T-helper 17 cell (primary cell): ENCODE results near the gene RBM4. TPM values are rescaled to one million over a fixed set of nuclear protein-coding genes. Genes with fewer than 3 reads are reported as not detected.
A peak's percentile ranks its signal among the peaks of the same experiment; 100 is the strongest.
"Not testable (repeated sequence)": the region's sequence is repeated elsewhere in the genome, so short reads cannot be mapped to it uniquely, and the experiment has no call there.

Source experiments
- ATAC-seq: fragments of 150-1000 bp; cut with Tn5 transposase; 2 replicates; pipeline ENCODE4 v1.10.0; 2021; ENCODE audit warnings: mild to moderate bottlenecking, moderate library complexity
- DNase-seq, 3 donors: peaks; one replicate each; pipeline versions ENCODE4 v3.0.0 to v3.0.0-alpha.2; 2020 to 2021
- H3K9me3 ChIP-seq: one replicate; pipeline ENCODE4 v1.7.0; 2013; ENCODE audit warnings: low read length, mild to moderate bottlenecking; ENCODE audit not compliant: control insufficient read depth, poor library complexity, severe bottlenecking
- H3K27ac Mint-ChIP-seq: one replicate; pipeline ENCODE4 v1.8.0; 2022; ENCODE audit warnings: mild to moderate bottlenecking, moderate library complexity, mixed read lengths
- H3K27me3 Mint-ChIP-seq: one replicate; pipeline ENCODE4 v1.8.0; 2022; ENCODE audit warnings: mixed read lengths
- H3K36me3 Mint-ChIP-seq: one replicate; pipeline ENCODE4 v1.8.0; 2022; ENCODE audit warnings: low read depth, mixed read lengths
- H3K4me1 Mint-ChIP-seq: one replicate; pipeline ENCODE4 v1.8.0; 2022; ENCODE audit warnings: mild to moderate bottlenecking, mixed read lengths
- H3K4me3 Mint-ChIP-seq: one replicate; pipeline ENCODE4 v1.8.0; 2022; ENCODE audit warnings: mild to moderate bottlenecking, moderate library complexity, mixed read lengths
- total RNA-seq, 4 donors: library from RNA in 2 of 4; stranded (reverse) in 2 of 4; gene quantifications; one replicate each; pipeline ENCODE4 v1.2.3 and lab custom pipeline; 2022 to 2026

Gene RBM4
- total RNA-seq, 2 donors from 2014 or later: 205 to 261 TPM

DNA sequence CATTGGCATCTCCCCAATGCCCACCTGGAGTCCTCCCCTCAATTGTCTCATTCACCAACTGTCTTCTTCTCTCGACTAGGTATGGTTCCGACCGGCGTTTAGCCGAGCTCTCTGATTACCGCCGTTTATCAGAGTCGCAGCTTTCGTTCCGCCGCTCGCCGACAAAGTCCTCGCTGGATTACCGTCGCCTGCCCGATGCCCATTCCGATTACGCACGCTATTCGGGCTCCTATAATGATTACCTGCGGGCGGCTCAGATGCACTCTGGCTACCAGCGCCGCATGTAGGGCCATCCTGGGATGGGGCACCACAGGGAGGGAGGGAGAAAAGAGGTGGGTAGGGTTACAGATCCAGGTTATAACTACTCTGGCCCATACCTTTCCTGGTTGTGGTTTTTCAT is 12.1 kb upstream of the RBM4 start:
- DNase-seq (no peak), ATAC-seq (no peak)
- peaks cover 58% of the 10 kb centered on the region for H3K4me1 Mint-ChIP-seq
- no peaks in the 10 kb centered on the region for H3K9me3 ChIP-seq
- no peaks in the 10 kb centered on the region for H3K27me3 Mint-ChIP-seq
- peak overlapping the region; percentile 91 for H3K27ac Mint-ChIP-seq
- peak overlapping the region; percentile 76 for H3K4me3 Mint-ChIP-seq
- H3K36me3 Mint-ChIP-seq: peaks cover 14% of the 10 kb centered on the region

DNA sequence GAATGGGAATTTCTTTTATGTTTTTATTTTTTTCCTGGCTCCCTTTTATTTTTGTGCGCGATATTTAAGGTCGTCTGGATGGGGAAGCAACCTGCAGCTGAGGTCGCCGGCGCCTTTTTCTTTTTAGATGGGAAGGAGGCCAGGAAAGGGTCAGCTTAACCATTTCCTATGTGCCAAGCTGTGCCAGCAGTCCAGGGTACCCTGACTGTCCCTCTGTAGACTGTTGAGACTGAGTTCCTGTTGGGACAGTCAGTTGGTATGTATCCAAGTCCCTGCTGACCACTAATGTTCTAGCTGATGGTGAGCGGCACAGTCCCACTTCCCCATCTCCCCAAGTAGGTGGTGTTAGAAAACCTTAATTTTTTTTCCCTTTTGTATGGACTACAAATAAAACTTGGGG is 11.6 kb upstream of the RBM4 start:
- no peak for DNase-seq
- ATAC-seq: no peak
- H3K4me1 Mint-ChIP-seq: peaks cover 55% of the 10 kb centered on the region
- H3K9me3 ChIP-seq: no peaks in the 10 kb centered on the region
- peaks cover 14% of the 10 kb centered on the region for H3K36me3 Mint-ChIP-seq
- H3K27ac Mint-ChIP-seq: peak overlapping the region; percentile 91
- no peaks in the 10 kb centered on the region for H3K27me3 Mint-ChIP-seq
- peak overlapping the region; percentile 12 for H3K4me3 Mint-ChIP-seq

DNA sequence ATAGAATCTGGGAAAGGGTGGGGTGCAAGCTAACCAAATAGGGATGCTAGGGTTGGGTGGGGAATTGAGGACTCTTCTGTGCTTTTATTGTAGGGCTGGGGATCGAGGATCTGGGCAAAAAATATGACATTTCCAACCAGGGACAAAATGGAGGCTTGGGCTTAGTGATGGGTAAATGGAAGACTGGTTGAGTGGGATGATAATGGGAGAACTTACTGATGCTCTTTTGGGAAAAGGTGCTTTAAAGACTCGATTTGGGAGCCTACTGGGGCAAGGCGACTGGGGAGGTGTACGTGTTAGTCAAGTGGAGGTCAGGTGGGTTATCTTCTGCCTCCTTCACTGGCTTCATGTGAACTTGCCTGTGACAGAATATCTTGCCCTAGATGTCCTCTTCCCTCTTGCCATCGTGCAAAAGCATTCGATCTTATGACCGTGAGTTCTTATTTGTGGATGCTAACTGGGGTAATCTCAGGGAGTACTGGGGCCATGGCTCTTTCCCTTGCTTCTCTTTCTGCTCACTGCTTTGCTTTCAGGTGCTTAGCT is 10.4 kb upstream of the RBM4 start:
- no peaks in the 10 kb centered on the region for H3K9me3 ChIP-seq
- no peaks in the 10 kb centered on the region for H3K27me3 Mint-ChIP-seq
- ATAC-seq (no peak), DNase-seq (no peak)
- H3K4me1 Mint-ChIP-seq: peaks cover 48% of the 10 kb centered on the region
- H3K36me3 Mint-ChIP-seq: peaks cover 16% of the 10 kb centered on the region
- peak overlapping the region; percentile 65 for H3K4me3 Mint-ChIP-seq
- peak overlapping the region; percentile 91 for H3K27ac Mint-ChIP-seq

DNA sequence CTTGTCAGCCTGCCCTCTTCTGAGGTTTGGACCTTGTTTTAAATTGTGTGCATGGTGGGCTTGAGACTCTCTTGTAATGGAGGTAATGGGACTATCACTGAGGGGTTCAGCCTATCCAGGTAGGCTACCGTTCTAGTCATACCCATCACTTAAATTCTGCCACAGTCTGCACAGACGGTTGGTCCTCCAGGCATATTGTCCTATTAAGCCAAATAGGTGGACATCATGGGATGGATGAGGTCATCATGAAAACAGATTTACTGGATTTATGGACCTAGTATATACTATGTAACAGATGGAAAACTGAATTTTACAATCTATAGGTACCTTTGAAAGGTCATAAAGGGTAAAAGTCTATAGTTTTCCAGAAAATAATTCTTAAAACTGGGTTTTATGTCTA is 9.1 kb upstream of the RBM4 start:
- Mint-ChIP-seq H3K4me3 (no peak overlapping the region), H3K4me1 (peaks cover 40% of the 10 kb centered on the region), H3K27ac (peak overlapping the region; percentile 91), H3K36me3 (peaks cover 13% of the 10 kb centered on the region), H3K27me3 (no peaks in the 10 kb centered on the region)
- DNase-seq: no peak
- no peaks in the 10 kb centered on the region for H3K9me3 ChIP-seq
- ATAC-seq: no peak

DNA sequence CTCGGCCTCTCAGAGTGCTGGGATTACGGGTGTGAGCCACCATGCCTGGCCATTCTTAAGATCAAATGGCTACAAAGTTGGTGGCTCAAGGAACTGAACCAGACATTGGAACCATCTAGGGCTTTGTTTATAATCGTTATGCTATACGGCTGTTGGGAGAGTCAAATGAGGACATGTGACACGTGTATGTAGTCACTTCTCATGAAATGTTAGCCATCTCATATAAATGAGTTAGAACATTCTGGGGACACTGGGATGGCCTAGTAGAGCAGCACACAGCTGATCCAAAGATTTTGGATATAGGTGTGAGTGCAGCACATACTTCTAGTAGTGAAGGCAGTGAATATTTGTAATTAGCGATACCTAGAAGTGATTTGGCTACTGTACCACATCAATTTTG is 6.6 kb upstream of the RBM4 start:
- DNase-seq: no peak
- peak overlapping the region; percentile 36 for H3K4me3 Mint-ChIP-seq
- H3K27ac Mint-ChIP-seq: peak overlapping the region; percentile 75
- peaks cover 13% of the 10 kb centered on the region for H3K36me3 Mint-ChIP-seq
- no peak for ATAC-seq
- no peaks in the 10 kb centered on the region for H3K27me3 Mint-ChIP-seq
- H3K4me1 Mint-ChIP-seq: peaks cover 35% of the 10 kb centered on the region
- no peaks in the 10 kb centered on the region for H3K9me3 ChIP-seq

DNA sequence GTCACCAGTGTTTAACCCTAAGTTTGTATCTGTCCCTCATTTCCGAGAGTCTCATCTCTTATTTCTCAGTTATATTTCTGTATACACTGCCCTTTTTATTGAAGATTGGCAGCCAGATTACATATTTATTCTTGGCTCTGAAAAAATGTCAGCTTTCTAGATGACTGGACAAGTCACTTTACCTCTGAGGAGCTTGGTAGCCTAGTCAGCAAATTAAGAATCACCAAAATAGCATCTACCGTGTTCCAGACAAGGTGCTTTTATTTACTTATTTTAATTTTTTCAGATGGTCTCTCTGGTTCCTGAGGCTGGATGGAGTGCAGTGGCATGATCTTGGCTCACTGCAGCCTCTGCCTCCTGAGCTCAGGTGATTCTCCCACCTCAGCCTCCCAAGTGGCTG is 5.6 kb upstream of the RBM4 start:
- DNase-seq (no peak), ATAC-seq (no peak)
- Mint-ChIP-seq H3K4me3 (no peak overlapping the region), H3K27ac (no peak overlapping the region), H3K4me1 (peaks cover 38% of the 10 kb centered on the region), H3K36me3 (peaks cover 13% of the 10 kb centered on the region), H3K27me3 (no peaks in the 10 kb centered on the region)
- H3K9me3 ChIP-seq: no peaks in the 10 kb centered on the region

DNA sequence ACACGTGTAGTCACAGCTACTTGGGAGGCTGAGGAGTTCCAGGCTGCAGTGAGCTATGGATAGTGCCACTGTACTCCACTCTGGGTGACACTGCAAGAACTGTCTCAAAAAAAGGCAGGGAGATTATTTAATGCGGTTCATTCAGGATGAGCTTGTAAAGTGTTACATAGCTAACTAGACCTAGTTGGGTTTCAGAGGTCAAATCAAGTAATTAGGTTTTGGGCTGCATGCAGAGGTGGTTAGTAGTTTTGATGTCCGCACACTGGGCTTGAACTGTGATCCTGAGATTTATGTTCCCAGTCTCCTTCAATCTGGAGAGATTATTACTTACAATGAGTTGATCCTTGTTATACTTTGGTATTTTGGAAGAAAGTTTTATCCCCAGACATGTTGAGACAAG is 2.1 kb upstream of the RBM4 start:
- no peak overlapping the region for H3K4me3 Mint-ChIP-seq
- DNase-seq: no peak
- H3K27me3 Mint-ChIP-seq: no peaks in the 10 kb centered on the region
- peaks cover 46% of the 10 kb centered on the region for H3K4me1 Mint-ChIP-seq
- H3K27ac Mint-ChIP-seq: no peak overlapping the region
- peaks cover 9% of the 10 kb centered on the region for H3K36me3 Mint-ChIP-seq
- no peak for ATAC-seq
- no peaks in the 10 kb centered on the region for H3K9me3 ChIP-seq

DNA sequence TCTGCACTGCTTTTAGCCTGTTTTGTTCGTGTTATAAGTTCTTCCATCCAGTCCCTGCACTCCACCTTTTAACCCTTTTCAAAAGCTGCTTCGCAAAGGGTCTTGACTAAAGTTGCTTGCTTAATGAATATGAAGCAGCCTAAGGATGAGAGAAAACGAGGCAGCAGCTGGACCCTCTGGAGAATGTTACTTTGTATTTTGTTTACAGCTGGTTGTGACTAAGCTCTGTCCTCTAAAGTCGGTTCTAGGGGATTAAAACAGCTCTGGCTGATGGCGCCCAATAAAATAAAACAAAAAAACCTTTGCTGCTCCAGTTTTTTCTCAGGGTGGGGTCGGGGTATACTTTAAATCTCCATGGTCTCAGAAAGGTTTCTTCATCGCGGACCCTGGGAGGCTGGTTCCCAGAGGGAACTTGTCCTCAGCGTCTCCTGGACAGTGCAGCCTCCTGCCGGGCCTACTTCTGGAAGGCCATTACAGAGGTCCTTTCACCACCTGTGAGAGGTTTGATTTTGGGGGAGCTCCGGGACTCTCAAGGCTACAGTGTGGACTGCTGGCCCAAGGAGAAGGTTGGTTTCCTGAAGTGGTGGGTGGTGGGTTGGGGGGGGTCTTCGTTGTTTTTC is 836 bp upstream of the RBM4 start:
- DNase-seq: no peak
- no peak for ATAC-seq
- peak overlapping the region; percentile 98 for H3K27ac Mint-ChIP-seq
- no peaks in the 10 kb centered on the region for H3K27me3 Mint-ChIP-seq
- no peaks in the 10 kb centered on the region for H3K9me3 ChIP-seq
- peaks cover 51% of the 10 kb centered on the region for H3K4me1 Mint-ChIP-seq
- H3K4me3 Mint-ChIP-seq: peak overlapping the region; percentile 98
- H3K36me3 Mint-ChIP-seq: peaks cover 13% of the 10 kb centered on the region

DNA sequence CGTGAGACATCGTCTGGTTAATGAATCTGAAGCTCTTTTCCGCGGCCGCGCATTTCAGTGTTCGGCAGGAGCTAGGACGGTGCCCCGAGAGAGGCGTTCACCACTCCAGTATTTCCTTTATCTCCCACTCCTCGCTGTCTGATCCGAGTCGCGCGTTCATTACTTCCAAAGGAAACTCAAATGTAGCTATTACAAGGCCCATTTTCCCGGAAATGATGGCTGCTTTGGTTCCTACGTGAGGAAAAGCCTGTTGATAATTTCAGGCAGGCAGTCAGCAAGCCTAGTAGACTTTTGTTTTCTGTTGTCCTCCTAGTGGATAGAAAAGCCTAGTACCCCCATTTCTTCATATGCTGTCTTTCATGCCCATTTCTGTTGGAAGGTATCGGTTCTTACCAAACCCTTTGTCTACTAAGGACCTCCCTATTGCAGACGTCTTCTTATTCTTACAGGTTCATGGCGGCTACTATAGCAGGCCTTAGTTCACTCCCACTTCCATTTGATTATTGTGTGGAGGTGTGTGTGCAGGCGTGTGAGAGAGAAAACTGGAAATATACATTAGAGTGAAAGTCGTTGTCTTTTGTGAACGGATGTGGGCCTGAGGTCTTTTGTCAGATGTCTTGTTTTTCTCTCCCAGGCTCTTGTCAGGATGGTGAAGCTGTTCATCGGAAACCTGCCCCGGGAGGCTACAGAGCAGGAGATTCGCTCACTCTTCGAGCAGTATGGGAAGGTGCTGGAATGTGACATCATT is 737 bp downstream of the RBM4 start:
- peak overlapping the region; percentile 98 for H3K4me3 Mint-ChIP-seq
- no peaks in the 10 kb centered on the region for H3K9me3 ChIP-seq
- peak overlapping the region; percentile 98 for H3K27ac Mint-ChIP-seq
- peaks cover 62% of the 10 kb centered on the region for H3K4me1 Mint-ChIP-seq
- H3K36me3 Mint-ChIP-seq: peaks cover 21% of the 10 kb centered on the region
- DNase-seq: peak in 1 of 3 donors; percentile 19
- ATAC-seq: peak; percentile 1
- no peaks in the 10 kb centered on the region for H3K27me3 Mint-ChIP-seq

DNA sequence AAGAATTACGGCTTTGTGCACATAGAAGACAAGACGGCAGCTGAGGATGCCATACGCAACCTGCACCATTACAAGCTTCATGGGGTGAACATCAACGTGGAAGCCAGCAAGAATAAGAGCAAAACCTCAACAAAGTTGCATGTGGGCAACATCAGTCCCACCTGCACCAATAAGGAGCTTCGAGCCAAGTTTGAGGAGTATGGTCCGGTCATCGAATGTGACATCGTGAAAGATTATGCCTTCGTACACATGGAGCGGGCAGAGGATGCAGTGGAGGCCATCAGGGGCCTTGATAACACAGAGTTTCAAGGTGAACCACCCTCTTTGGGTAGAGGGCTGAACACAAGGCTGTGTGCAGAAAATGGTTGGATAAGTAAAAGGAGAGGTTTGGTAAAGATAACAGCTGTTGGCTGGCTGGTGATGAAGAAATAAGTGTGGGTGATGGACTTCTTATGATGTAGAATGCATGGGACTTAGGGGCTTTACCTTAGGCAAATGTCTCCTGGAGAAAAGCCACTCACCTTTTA is 1.4 kb downstream of the RBM4 start:
- Mint-ChIP-seq H3K4me1 (peaks cover 64% of the 10 kb centered on the region), H3K4me3 (peak overlapping the region; percentile 98), H3K27ac (peak overlapping the region; percentile 98), H3K36me3 (peaks cover 21% of the 10 kb centered on the region)
- not testable (repeated sequence) for H3K27me3 Mint-ChIP-seq, H3K9me3 ChIP-seq, DNase-seq, ATAC-seq

DNA sequence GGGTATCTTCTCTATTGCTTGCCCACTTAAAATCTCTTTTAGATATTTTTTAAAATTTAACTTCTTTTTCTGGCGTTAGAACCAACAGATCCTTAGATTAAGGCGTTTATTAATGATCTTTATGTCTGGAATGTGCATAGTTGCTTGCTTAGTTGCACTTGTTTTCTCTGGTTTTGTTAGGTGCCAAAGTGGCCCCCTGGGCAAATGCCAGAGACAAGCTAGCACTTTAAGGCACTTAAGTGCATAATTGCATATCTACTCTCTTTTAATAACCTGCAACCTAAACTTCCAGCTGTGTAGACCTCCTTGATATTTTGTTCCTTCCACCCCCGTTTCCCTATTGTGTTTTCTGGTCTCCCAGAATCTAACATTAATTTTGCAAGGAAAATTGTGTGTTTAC is 3.3 kb downstream of the RBM4 start:
- ATAC-seq: no peak
- Mint-ChIP-seq H3K27me3 (no peaks in the 10 kb centered on the region), H3K36me3 (peaks cover 26% of the 10 kb centered on the region), H3K27ac (peak overlapping the region; percentile 98), H3K4me1 (peaks cover 83% of the 10 kb centered on the region), H3K4me3 (peak overlapping the region; percentile 89)
- no peak for DNase-seq
- H3K9me3 ChIP-seq: no peaks in the 10 kb centered on the region

DNA sequence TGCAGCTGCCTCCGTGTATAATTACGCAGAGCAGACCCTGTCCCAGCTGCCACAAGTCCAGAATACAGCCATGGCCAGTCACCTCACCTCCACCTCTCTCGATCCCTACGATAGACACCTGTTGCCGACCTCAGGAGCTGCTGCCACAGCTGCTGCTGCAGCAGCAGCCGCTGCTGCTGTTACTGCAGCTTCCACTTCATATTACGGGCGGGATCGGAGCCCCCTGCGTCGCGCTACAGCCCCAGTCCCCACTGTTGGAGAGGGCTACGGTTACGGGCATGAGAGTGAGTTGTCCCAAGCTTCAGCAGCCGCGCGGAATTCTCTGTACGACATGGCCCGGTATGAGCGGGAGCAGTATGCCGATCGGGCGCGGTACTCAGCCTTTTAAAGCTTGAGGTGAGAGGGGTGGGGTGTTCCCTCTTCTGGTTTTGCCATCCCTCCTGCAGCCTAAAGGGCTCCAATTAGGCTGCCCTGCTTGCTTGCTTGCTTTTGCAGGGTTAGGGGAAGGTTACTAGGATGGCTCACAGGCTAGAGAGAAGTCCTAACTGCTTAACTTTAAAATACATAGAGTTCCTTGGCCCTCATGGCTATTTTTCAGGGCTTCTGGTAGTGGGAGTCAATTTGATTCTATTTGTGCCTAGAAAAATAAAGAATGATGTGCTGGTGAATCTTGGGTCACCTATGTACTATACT is 5.4 kb downstream of the RBM4 start:
- Mint-ChIP-seq H3K36me3 (peaks cover 29% of the 10 kb centered on the region), H3K4me1 (peaks cover 76% of the 10 kb centered on the region), H3K27me3 (no peaks in the 10 kb centered on the region), H3K27ac (peak overlapping the region; percentile 98), H3K4me3 (peak overlapping the region; percentile 89)
- ATAC-seq: no peak
- DNase-seq: no peak
- H3K9me3 ChIP-seq: no peaks in the 10 kb centered on the region

DNA sequence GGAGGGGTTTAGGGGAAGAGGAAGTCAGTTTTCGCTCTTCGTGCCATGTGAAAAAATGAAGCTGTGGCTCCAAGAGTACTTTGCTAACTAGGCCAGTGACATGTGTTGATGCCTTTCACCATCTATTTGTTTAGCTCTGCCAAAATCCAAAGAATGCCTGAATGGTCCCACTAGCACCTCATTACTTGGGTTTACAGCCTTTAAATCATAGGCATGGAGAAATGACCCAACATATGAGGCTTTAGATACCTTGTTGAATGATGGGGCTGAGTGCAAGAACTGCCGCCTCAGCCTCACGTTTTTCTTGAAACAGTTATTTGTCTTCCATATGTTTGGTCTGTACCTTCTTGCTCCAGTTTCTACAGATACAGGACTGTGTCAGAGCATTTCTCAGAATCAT is 8.3 kb downstream of the RBM4 start:
- DNase-seq (no peak), ATAC-seq (no peak)
- Mint-ChIP-seq H3K27ac (peak overlapping the region; percentile 95), H3K4me1 (peaks cover 63% of the 10 kb centered on the region), H3K4me3 (peak overlapping the region; percentile 57), H3K27me3 (no peaks in the 10 kb centered on the region), H3K36me3 (peaks cover 23% of the 10 kb centered on the region)
- H3K9me3 ChIP-seq: no peaks in the 10 kb centered on the region
